ENCODE measurements around the gene CPB1.

The CPB1 gene

GRCh38 chr3:148881286-148881685 is 53.7 kb downstream of the CPB1 start:
- DNase-seq (ENCODE audit: low read depth in 2 of 3, low spot score in 1 of 3): no peak

- no peak for DNase-seq (ENCODE audit: low read depth in 2 of 3, low spot score in 1 of 3)
These were observed 54.7 kb downstream of the CPB1 start for GRCh38 chr3:148882288-148882687.

- no peak for DNase-seq (ENCODE audit: low read depth in 2 of 3, low spot score in 1 of 3)
These were observed 55.6 kb downstream of the CPB1 start for GRCh38 chr3:148883163-148883562.

- DNase-seq (ENCODE audit: low read depth in 2 of 3, low spot score in 1 of 3): no peak
These were observed 56.6 kb downstream of the CPB1 start for GRCh38 chr3:148884261-148884660.

GRCh38 chr3:148889828-148890227 is 62.2 kb downstream of the CPB1 start:
- DNase-seq (ENCODE audit: low read depth in 2 of 3, low spot score in 1 of 3): no peak

- no peak for DNase-seq (ENCODE audit: low read depth in 2 of 3, low spot score in 1 of 3)
These were observed 68.5 kb downstream of the CPB1 start for GRCh38 chr3:148896062-148896461.

GRCh38 chr3:148901987-148902791 is 74.6 kb downstream of the CPB1 start:
- DNase-seq (ENCODE audit: low read depth in 2 of 3, low spot score in 1 of 3): no peak

GRCh38 chr3:148903022-148903442 is 75.4 kb downstream of the CPB1 start:
- DNase-seq (ENCODE audit: low read depth in 2 of 3, low spot score in 1 of 3): no peak

GRCh38 chr3:148903941-148904340 is 76.3 kb downstream of the CPB1 start:
- DNase-seq (ENCODE audit: low read depth in 2 of 3, low spot score in 1 of 3): no peak

GRCh38 chr3:148906667-148907066 is 79.1 kb downstream of the CPB1 start:
- DNase-seq (ENCODE audit: low read depth in 2 of 3, low spot score in 1 of 3): no peak
